ENCODE data around the gene CYBC1. TPM values are rescaled to one million over a fixed set of nuclear protein-coding genes. Genes with fewer than 3 reads are reported as not detected.

Gene CYBC1
- total RNA-seq, 2 experiments from 2014 or later: 470 to 679 TPM

GRCh38 chr17:82408288-82408937 lies 42.1 kb downstream of the CYBC1 start:
- CTCF ChIA-PET (ENCODE audit: unreplicated experiment): no interaction called here
- TF ChIP-seq EZH2phosphoT487 (IDR thresholded peaks at IDR 0.05; ENCODE audit: borderline replicate concordance, low read depth, low read length): no peak
- TF ChIP-seq, protein P1, sequence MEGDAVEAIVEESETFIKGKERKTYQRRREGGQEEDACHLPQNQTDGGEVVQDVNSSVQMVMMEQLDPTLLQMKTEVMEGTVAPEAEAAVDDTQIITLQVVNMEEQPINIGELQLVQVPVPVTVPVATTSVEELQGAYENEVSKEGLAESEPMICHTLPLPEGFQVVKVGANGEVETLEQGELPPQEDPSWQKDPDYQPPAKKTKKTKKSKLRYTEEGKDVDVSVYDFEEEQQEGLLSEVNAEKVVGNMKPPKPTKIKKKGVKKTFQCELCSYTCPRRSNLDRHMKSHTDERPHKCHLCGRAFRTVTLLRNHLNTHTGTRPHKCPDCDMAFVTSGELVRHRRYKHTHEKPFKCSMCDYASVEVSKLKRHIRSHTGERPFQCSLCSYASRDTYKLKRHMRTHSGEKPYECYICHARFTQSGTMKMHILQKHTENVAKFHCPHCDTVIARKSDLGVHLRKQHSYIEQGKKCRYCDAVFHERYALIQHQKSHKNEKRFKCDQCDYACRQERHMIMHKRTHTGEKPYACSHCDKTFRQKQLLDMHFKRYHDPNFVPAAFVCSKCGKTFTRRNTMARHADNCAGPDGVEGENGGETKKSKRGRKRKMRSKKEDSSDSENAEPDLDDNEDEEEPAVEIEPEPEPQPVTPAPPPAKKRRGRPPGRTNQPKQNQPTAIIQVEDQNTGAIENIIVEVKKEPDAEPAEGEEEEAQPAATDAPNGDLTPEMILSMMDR (conservative IDR thresholded peaks at IDR 0.05; ENCODE audit: low read length): no peak
- H3K9me3 ChIP-seq (ENCODE audit: low read length): no peaks in the 10 kb centered on the region

GRCh38 chr17:82407255-82407654 lies 43.3 kb downstream of the CYBC1 start:
- CTCF ChIA-PET (ENCODE audit: unreplicated experiment): no interaction called here
- no peak overlapping the region for H3K4me3 ChIP-seq (ENCODE audit: low read depth, low read length, poor library complexity, severe bottlenecking)
- no peaks in the 10 kb centered on the region for H3K79me2 ChIP-seq (ENCODE audit: insufficient read depth, low read depth, low read length)
- no peak overlapping the region for H3K27ac ChIP-seq (ENCODE audit: low read depth, low read length, poor library complexity, severe bottlenecking)
- H3K9me3 ChIP-seq (ENCODE audit: low read length): no peaks in the 10 kb centered on the region
- intact Hi-C loops (cut with micrococcal nuclease; ENCODE audit: unreplicated experiment): no loop called here
- no peak overlapping the region for H2AFZ ChIP-seq (ENCODE audit: low read length)
- H3K36me3 ChIP-seq (ENCODE audit: insufficient read depth, low read length): peaks cover 46% of the 10 kb centered on the region
- H4K20me1 ChIP-seq (ENCODE audit: insufficient read depth, low read length): no peaks in the 10 kb centered on the region
- TF ChIP-seq EZH2phosphoT487 (IDR thresholded peaks at IDR 0.05; ENCODE audit: borderline replicate concordance, low read depth, low read length): no peak
- TF ChIP-seq, protein P1 (conservative IDR thresholded peaks at IDR 0.05; ENCODE audit: low read length): no peak
- no peak for DNase-seq (ENCODE audit: low spot score)
- peaks cover 21% of the 10 kb centered on the region for H3K4me1 ChIP-seq (ENCODE audit: insufficient read depth, low read length, poor library complexity, severe bottlenecking)
- H3K9me2 ChIP-seq (ENCODE audit: insufficient read depth, low read length): no peaks in the 10 kb centered on the region
- POLR2A ChIA-PET: interaction anchor here (0.6 to 0.9 kb wide), 4 partner anchors 10 to 358 kb away, joined by 3 to 7 read pairs (median 4); no protein-coding TSS in a partner anchor
- no peak overlapping the region for H3K4me2 ChIP-seq (ENCODE audit: low read length)
- BruUV-seq (replicated peaks): no TSS peak

More at GRCh38 chr17:82408288-82408937, 42.1 kb downstream of the CYBC1 start:
- DNase-seq (ENCODE audit: low spot score): no peak
- Histone ChIP-seq H3K4me2 (ENCODE audit: low read length) (no peak overlapping the region), H3K4me3 (ENCODE audit: low read depth, low read length, poor library complexity, severe bottlenecking) (no peak overlapping the region), H3K79me2 (ENCODE audit: insufficient read depth, low read depth, low read length) (no peaks in the 10 kb centered on the region), H3K9me2 (ENCODE audit: insufficient read depth, low read length) (no peaks in the 10 kb centered on the region), H3K4me1 (ENCODE audit: insufficient read depth, low read length, poor library complexity, severe bottlenecking) (peaks cover 10% of the 10 kb centered on the region), H4K20me1 (ENCODE audit: insufficient read depth, low read length) (no peaks in the 10 kb centered on the region), H2AFZ (ENCODE audit: low read length) (no peak overlapping the region), H3K36me3 (ENCODE audit: insufficient read depth, low read length) (peaks cover 34% of the 10 kb centered on the region), H3K27ac (ENCODE audit: low read depth, low read length, poor library complexity, severe bottlenecking) (no peak overlapping the region)
- POLR2A ChIA-PET: no interaction called here
- intact Hi-C loops (cut with micrococcal nuclease; ENCODE audit: unreplicated experiment): no loop called here
- BruUV-seq (replicated peaks): no TSS peak

- no peak overlapping the region for H3K4me2 ChIP-seq (ENCODE audit: low read length)
- no peaks in the 10 kb centered on the region for H4K20me1 ChIP-seq (ENCODE audit: insufficient read depth, low read length)
- H3K9me3 ChIP-seq (ENCODE audit: low read length): no peaks in the 10 kb centered on the region
- H3K9me2 ChIP-seq (ENCODE audit: insufficient read depth, low read length): no peaks in the 10 kb centered on the region
- intact Hi-C loops (cut with micrococcal nuclease; ENCODE audit: unreplicated experiment): no loop called here
- TF ChIP-seq EZH2phosphoT487 (IDR thresholded peaks at IDR 0.05; ENCODE audit: borderline replicate concordance, low read depth, low read length): no peak
- TF ChIP-seq, protein P1 (conservative IDR thresholded peaks at IDR 0.05; ENCODE audit: low read length): no peak
- no peak for DNase-seq (ENCODE audit: low spot score)
- no peak overlapping the region for H2AFZ ChIP-seq (ENCODE audit: low read length)
- H3K27ac ChIP-seq (ENCODE audit: low read depth, low read length, poor library complexity, severe bottlenecking): no peak overlapping the region
- no TSS peak for BruUV-seq (replicated peaks)
- H3K36me3 ChIP-seq (ENCODE audit: insufficient read depth, low read length): peaks cover 56% of the 10 kb centered on the region
- ChIA-PET CTCF (ENCODE audit: unreplicated experiment) (no interaction called here), POLR2A (no interaction called here)
- no peaks in the 10 kb centered on the region for H3K79me2 ChIP-seq (ENCODE audit: insufficient read depth, low read depth, low read length)
- H3K4me1 ChIP-seq (ENCODE audit: insufficient read depth, low read length, poor library complexity, severe bottlenecking): peaks cover 29% of the 10 kb centered on the region
- no peak overlapping the region for H3K4me3 ChIP-seq (ENCODE audit: low read depth, low read length, poor library complexity, severe bottlenecking)
Measured at GRCh38 chr17:82406131-82406671, 44.4 kb downstream of the CYBC1 start.
